Stimulated activated memory B cell treated with anti-CD40 and anti-IgM and Interleukin-4, amounts not matched to agents 10 μg/mL and 1 μg/mL and 100 μg/mL, for 72 hours (primary cell): Measurements from ENCODE around the gene MSH4.

ENCODE experiments used
- ATAC-seq: fragments of 150-1000 bp; cut with Tn5 transposase; 2 replicates; pipeline ENCODE4 v1.10.0; 2021
- H3K27ac Mint-ChIP-seq: one replicate; pipeline ENCODE4 v1.8.0; 2022; ENCODE audit warnings: mild to moderate bottlenecking, mixed read lengths
- H3K27me3 Mint-ChIP-seq: one replicate; pipeline ENCODE4 v1.8.0; 2022; ENCODE audit warnings: mixed read lengths
- H3K36me3 Mint-ChIP-seq: one replicate; pipeline ENCODE4 v1.8.0; 2022; ENCODE audit warnings: mixed read lengths
- H3K4me1 Mint-ChIP-seq: one replicate; pipeline ENCODE4 v1.8.0; 2022; ENCODE audit warnings: mixed read lengths
- H3K4me3 Mint-ChIP-seq: one replicate; pipeline ENCODE4 v1.8.0; 2022; ENCODE audit warnings: mild to moderate bottlenecking, moderate library complexity, mixed read lengths
- H3K9me3 Mint-ChIP-seq: one replicate; pipeline ENCODE4 v1.8.0; 2022; ENCODE audit warnings: mixed read lengths

The MSH4 gene

DNA sequence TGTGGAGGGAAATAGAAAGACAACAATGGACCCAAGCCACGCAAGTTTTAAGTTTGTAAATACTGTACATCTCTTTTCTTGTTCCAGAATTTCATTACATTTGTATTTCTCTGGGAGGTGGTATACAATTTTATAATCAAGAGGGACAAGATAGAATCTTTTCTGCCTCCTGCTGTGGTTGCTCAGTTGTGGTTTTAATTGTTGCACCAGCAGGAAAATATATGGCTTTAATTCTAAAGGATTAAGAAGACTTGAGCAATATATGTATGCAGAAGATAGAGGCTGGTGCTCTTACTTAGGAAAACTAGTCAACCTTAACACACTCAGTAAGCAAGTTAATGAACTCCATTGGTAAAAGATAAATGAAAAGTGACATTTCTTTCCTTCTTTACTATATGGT, 155.3 kb downstream of the MSH4 start:
- Mint-ChIP-seq H3K27me3 (peaks cover 2% of the 10 kb centered on the region), H3K36me3 (no peaks in the 10 kb centered on the region), H3K27ac (no peak overlapping the region), H3K4me3 (no peak overlapping the region), H3K9me3 (no peaks in the 10 kb centered on the region), H3K4me1 (no peaks in the 10 kb centered on the region)
- no peak for ATAC-seq

DNA sequence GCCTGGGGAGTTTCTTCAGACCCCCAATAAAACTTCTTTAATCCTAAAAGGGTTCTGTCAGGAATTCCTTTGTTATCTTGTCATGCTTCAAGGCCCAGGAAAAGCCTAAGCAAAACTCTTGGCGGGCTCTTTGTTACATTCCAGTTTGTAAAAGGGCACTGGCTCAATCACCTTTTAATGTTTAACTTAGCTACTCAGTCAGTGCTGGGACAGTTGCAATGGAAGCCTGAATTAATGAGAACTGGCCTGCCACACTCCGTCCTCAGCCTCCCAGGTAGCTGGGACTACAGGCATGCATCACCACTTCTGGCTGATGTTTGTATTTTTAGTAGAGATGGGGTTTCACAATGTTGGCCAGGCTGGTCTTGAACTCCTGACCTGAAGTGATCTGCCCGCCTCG, 156.8 kb downstream of the MSH4 start:
- Mint-ChIP-seq H3K36me3 (no peaks in the 10 kb centered on the region), H3K27me3 (no peaks in the 10 kb centered on the region), H3K4me1 (no peaks in the 10 kb centered on the region), H3K27ac (no peak overlapping the region), H3K4me3 (no peak overlapping the region), H3K9me3 (no peaks in the 10 kb centered on the region)
- no peak for ATAC-seq

DNA sequence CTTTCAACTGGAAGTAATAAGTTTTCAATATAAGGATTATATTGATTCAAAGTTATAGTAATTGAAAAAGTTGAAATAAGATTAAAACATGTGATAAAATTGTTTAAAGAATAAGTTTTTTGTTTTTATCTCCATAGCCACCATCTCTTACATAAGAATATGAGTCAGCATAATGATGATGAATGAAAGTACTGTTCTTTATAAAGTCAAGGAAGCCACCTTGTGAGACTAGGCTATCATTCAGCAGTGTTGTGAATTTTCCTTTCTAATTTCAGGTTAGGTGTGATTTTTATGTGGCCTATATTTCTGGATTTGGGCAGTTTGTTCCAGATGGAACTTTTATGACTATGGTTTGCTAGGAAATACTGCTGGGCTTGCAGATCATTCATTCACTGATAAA, 157.9 kb downstream of the MSH4 start:
- ATAC-seq = no peak
- Mint-ChIP-seq H3K27me3 (no peaks in the 10 kb centered on the region), H3K36me3 (no peaks in the 10 kb centered on the region), H3K4me1 (no peaks in the 10 kb centered on the region), H3K4me3 (no peak overlapping the region), H3K27ac (no peak overlapping the region), H3K9me3 (no peaks in the 10 kb centered on the region)
